Progenitor cell of endocrine pancreas (in vitro differentiated cells): ENCODE results near the gene RCSD1. TPM values are rescaled to one million over a fixed set of nuclear protein-coding genes. Genes with fewer than 3 reads are reported as not detected.

Source experiments
- DNase-seq: peaks from one replicate; pipeline ENCODE4 v3.0.0; 2021; ENCODE audit warnings: low spot score; ENCODE audit not compliant: unreplicated experiment
- H3K27ac Mint-ChIP-seq: 2 replicates; pipeline ENCODE4 v1.8.0; 2021; ENCODE audit warnings: mild to moderate bottlenecking, moderate library complexity, mixed read lengths
- H3K27me3 Mint-ChIP-seq: 2 replicates; pipeline ENCODE4 v1.8.0; 2021; ENCODE audit warnings: mixed read lengths
- H3K36me3 Mint-ChIP-seq: 2 replicates; pipeline ENCODE4 v1.8.0; 2022; ENCODE audit warnings: mixed read lengths; ENCODE audit not compliant: insufficient read depth
- H3K4me1 Mint-ChIP-seq: 2 replicates; pipeline ENCODE4 v1.8.0; 2021; ENCODE audit warnings: low read depth, mixed read lengths
- H3K4me3 Mint-ChIP-seq: 2 replicates; pipeline ENCODE4 v1.8.0; 2021; ENCODE audit warnings: low read depth, mild to moderate bottlenecking, moderate library complexity, mixed read lengths
- H3K9me3 Mint-ChIP-seq: 2 replicates; pipeline ENCODE4 v1.8.0; 2021; ENCODE audit warnings: low read depth, mixed read lengths
- total RNA-seq: library from RNA; stranded (reverse); gene quantifications from 2 replicates; pipeline ENCODE4 v1.2.1, GENCODE V29; 2021
- TF ChIP-seq, protein P1 (sequence below): fragments of 200-600 bp; sonication (generic); IDR thresholded peaks from one replicate; pipeline ENCODE4 v1.5.0; 2021; ENCODE audit warnings: antibody characterized with exemption, mild to moderate bottlenecking; ENCODE audit not compliant: unreplicated experiment

Gene RCSD1
- total RNA-seq, 1 donor from 2014 or later: 0.22 TPM

DNA sequence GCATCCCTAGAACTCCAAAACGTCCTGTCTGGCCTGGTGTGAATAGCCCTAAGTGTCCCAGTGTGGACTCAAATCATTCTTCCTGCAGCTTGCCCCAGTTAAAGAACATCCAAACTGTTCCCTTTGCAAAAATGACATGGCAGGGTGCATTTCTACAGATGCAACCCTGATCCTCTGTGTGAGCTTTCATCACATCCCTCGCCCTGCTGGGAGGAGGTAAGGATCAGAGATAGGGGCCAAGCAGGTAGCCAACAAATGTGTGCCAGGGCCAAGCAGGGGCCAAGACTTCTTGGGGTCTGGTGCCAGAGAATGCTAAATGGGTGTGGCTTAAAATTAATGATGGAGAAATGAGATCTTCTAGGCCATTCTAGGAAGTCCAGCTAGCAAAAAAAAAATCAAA lies 64.7 kb downstream of the RCSD1 start:
- no peak for DNase-seq
- H3K27ac Mint-ChIP-seq: no peak overlapping the region
- H3K27me3 Mint-ChIP-seq: peaks cover 15% of the 10 kb centered on the region
- H3K4me3 Mint-ChIP-seq: no peak overlapping the region
- H3K36me3 Mint-ChIP-seq: no peaks in the 10 kb centered on the region
- H3K4me1 Mint-ChIP-seq: no peaks in the 10 kb centered on the region
- TF ChIP-seq, protein P1, sequence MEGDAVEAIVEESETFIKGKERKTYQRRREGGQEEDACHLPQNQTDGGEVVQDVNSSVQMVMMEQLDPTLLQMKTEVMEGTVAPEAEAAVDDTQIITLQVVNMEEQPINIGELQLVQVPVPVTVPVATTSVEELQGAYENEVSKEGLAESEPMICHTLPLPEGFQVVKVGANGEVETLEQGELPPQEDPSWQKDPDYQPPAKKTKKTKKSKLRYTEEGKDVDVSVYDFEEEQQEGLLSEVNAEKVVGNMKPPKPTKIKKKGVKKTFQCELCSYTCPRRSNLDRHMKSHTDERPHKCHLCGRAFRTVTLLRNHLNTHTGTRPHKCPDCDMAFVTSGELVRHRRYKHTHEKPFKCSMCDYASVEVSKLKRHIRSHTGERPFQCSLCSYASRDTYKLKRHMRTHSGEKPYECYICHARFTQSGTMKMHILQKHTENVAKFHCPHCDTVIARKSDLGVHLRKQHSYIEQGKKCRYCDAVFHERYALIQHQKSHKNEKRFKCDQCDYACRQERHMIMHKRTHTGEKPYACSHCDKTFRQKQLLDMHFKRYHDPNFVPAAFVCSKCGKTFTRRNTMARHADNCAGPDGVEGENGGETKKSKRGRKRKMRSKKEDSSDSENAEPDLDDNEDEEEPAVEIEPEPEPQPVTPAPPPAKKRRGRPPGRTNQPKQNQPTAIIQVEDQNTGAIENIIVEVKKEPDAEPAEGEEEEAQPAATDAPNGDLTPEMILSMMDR: no peak
- H3K9me3 Mint-ChIP-seq: no peaks in the 10 kb centered on the region

DNA sequence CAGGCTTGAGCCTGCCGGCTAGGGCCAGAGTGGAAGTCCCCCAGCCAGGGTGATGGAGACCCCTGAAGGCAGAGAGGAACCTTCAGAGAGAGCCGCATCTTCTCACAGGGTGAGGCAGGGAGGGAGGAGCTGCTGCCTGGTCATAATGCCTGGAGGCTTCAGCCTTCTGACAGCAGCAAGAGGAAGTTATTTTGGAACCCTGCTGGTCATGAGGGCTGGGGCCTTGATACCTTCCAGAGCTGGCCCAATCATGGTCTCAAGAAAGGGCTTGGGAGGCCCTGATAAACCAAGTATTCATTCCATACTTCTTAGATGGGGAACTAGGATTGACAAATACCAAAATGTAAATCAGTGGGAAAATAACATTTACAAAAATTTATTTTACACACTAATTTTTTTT lies 65.1 kb downstream of the RCSD1 start:
- Mint-ChIP-seq H3K9me3 (no peaks in the 10 kb centered on the region), H3K27ac (no peak overlapping the region), H3K4me3 (no peak overlapping the region), H3K36me3 (no peaks in the 10 kb centered on the region), H3K4me1 (no peaks in the 10 kb centered on the region), H3K27me3 (peaks cover 11% of the 10 kb centered on the region)
- DNase-seq: no peak
- TF ChIP-seq, protein P1: no peak

DNA sequence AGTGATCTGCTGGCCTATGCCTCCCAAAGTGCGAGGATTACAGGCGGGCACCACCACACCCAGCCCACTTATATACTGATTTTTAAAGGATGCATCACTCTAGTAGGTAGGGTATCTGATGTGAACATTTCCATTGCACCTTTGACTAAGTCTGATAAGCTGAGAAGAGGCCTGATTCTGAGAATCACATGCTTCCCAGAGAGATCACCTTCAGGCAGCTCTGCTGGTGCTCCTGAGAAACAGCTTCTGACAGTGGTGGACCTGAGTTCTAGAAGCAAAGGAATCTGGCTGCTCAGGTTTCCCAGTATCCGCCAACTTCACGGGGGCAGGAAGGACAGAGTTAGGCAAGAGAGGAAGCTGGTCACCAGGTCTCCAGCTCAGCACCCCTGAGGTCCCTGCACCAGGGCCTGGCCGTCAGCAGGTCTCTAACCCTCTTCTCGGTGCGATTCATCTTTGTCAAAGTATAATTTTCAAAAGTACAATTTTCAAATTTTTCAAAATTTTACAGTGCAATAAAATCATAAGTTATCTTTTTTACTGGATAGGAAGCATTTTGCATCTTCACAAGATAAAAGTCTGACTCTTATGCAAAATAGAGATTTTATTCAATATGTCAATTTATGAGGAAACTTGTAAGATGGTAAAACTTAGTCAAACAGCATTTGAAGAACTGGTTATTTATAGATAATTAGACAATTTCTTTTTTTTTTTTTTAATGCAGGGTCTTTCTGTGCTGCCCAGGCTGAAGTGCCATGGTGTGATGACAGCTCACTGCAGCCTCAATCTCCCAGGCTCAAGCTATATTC lies 65.9 kb downstream of the RCSD1 start:
- peaks cover 10% of the 10 kb centered on the region for H3K27me3 Mint-ChIP-seq
- H3K36me3 Mint-ChIP-seq: no peaks in the 10 kb centered on the region

DNA sequence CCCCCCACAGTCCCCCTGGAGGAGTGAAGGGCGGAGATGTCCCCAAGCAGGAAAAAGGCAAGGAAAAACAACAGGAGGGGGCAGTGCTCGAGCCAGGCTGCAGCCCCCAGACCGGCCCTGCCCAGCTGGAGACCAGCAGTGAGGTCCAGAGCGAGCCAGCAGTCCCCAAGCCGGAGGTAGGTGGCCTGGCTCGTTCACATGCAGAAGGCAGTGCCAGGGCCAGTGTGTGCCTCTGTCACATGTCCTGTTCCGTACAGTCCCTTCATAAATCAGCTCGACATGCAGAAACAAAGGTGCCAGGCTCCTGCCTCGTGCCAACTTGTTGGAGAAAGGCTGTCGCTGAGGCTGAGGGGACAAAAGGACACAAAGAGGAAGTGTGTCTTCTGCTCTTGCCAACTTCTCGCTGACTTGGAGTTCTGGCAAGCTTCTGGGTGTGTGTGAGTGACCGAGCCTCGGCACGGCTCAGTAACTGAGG lies 67.7 kb downstream of the RCSD1 start:
- no peak overlapping the region for H3K27ac Mint-ChIP-seq
- TF ChIP-seq, protein P1: no peak
- no peaks in the 10 kb centered on the region for H3K9me3 Mint-ChIP-seq
- no peaks in the 10 kb centered on the region for H3K4me1 Mint-ChIP-seq
- H3K27me3 Mint-ChIP-seq: peaks cover 8% of the 10 kb centered on the region
- H3K4me3 Mint-ChIP-seq: no peak overlapping the region
- no peak for DNase-seq
- H3K36me3 Mint-ChIP-seq: no peaks in the 10 kb centered on the region

More for the DNA sequence above, 65.9 kb downstream of the RCSD1 start:
- Mint-ChIP-seq H3K27ac (no peak overlapping the region), H3K4me1 (no peaks in the 10 kb centered on the region), H3K9me3 (no peaks in the 10 kb centered on the region), H3K4me3 (no peak overlapping the region)
- DNase-seq: no peak
- TF ChIP-seq, protein P1: no peak

DNA sequence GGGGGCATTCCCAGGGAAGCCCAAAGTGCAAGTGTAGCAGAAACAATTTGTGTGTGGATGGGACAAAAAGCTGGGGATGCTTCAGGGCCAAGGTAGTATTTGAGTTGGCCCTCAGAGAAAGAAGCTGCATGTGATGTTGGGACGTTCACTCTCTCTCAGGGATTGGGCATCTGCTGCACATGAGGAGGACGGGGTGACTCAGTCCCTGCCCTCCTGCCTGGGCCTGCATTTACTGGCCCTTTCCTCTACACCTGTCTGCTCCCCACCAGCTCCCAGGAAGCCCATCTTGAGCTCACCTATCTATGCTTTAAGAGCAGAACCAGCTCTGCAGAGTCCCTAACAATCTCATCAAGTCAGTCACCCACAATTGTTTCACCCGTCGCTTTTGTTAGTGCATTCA lies 68.3 kb downstream of the RCSD1 start:
- TF ChIP-seq, protein P1: no peak
- peaks cover 14% of the 10 kb centered on the region for H3K27me3 Mint-ChIP-seq
- no peaks in the 10 kb centered on the region for H3K36me3 Mint-ChIP-seq
- no peak for DNase-seq
- H3K9me3 Mint-ChIP-seq: no peaks in the 10 kb centered on the region
- no peaks in the 10 kb centered on the region for H3K4me1 Mint-ChIP-seq
- H3K4me3 Mint-ChIP-seq: no peak overlapping the region
- no peak overlapping the region for H3K27ac Mint-ChIP-seq
